ENCODE results near the gene TRIO. TPM values are rescaled to one million over a fixed set of nuclear protein-coding genes. Genes with fewer than 3 reads are reported as not detected.

Gene TRIO
- total RNA-seq, 1 experiment from 2014 or later: 42.1 TPM

GRCh38 chr5:14267991-14268708 is 125.0 kb downstream of the TRIO start:
- peak; percentile 63 for DNase-seq (ENCODE audit: low spot score)
- in situ Hi-C loops (cut with HindIII; ENCODE audit: low sequenced_read_pairs): no loop called here

- peak; percentile 77 for DNase-seq (ENCODE audit: low spot score)
- in situ Hi-C loops (cut with HindIII; ENCODE audit: low sequenced_read_pairs): no loop called here
These were observed 125.6 kb downstream of the TRIO start for GRCh38 chr5:14268738-14269137.

- in situ Hi-C loops (cut with HindIII; ENCODE audit: low sequenced_read_pairs): no loop called here
- peak; percentile 44 for DNase-seq (ENCODE audit: low spot score)
These were observed 126.3 kb downstream of the TRIO start for GRCh38 chr5:14269395-14269794.

- in situ Hi-C loops (cut with HindIII; ENCODE audit: low sequenced_read_pairs): no loop called here
- peak; percentile 92 for DNase-seq (ENCODE audit: low spot score)
These were observed 127.1 kb downstream of the TRIO start for GRCh38 chr5:14270209-14270702.

GRCh38 chr5:14272548-14273205 is 129.5 kb downstream of the TRIO start:
- in situ Hi-C loops (cut with HindIII; ENCODE audit: low sequenced_read_pairs): no loop called here
- DNase-seq (ENCODE audit: low spot score): no peak

GRCh38 chr5:14273207-14273767 is 130.1 kb downstream of the TRIO start:
- in situ Hi-C loops (cut with HindIII; ENCODE audit: low sequenced_read_pairs): no loop called here
- no peak for DNase-seq (ENCODE audit: low spot score)

- no peak for DNase-seq (ENCODE audit: low spot score)
- in situ Hi-C loops (cut with HindIII; ENCODE audit: low sequenced_read_pairs): loop anchor here (25.0 kb wide), 1 partner anchor 289 kb away; no protein-coding TSS in a partner anchor
These were observed 133.2 kb downstream of the TRIO start for GRCh38 chr5:14276380-14276779.

GRCh38 chr5:14277385-14278320 is 134.5 kb downstream of the TRIO start:
- no peak for DNase-seq (ENCODE audit: low spot score)
- in situ Hi-C loops (cut with HindIII; ENCODE audit: low sequenced_read_pairs): loop anchor here (25.0 kb wide), 1 partner anchor 290 kb away; no protein-coding TSS in a partner anchor

- in situ Hi-C loops (cut with HindIII; ENCODE audit: low sequenced_read_pairs): loop anchor here (25.0 kb wide), 1 partner anchor 293 kb away; no protein-coding TSS in a partner anchor
- no peak for DNase-seq (ENCODE audit: low spot score)
These were observed 137.2 kb downstream of the TRIO start for GRCh38 chr5:14280294-14280854.

GRCh38 chr5:14281746-14282181 is 138.6 kb downstream of the TRIO start:
- in situ Hi-C loops (cut with HindIII; ENCODE audit: low sequenced_read_pairs): loop anchor here (25.0 kb wide), 1 partner anchor 294 kb away; no protein-coding TSS in a partner anchor
- no peak for DNase-seq (ENCODE audit: low spot score)

- no peak for DNase-seq (ENCODE audit: low spot score)
- in situ Hi-C loops (cut with HindIII; ENCODE audit: low sequenced_read_pairs): loop anchor here (25.0 kb wide), 1 partner anchor 296 kb away; no protein-coding TSS in a partner anchor
These were observed 140.0 kb downstream of the TRIO start for GRCh38 chr5:14283139-14283538.

- DNase-seq (ENCODE audit: low spot score): no peak
- in situ Hi-C loops (cut with HindIII; ENCODE audit: low sequenced_read_pairs): loop anchor here (25.0 kb wide), 1 partner anchor 297 kb away; no protein-coding TSS in a partner anchor
These were observed 141.4 kb downstream of the TRIO start for GRCh38 chr5:14284392-14285148.

GRCh38 chr5:14286007-14286406 is 142.9 kb downstream of the TRIO start:
- DNase-seq (ENCODE audit: low spot score): no peak
- in situ Hi-C loops (cut with HindIII; ENCODE audit: low sequenced_read_pairs): loop anchor here (25.0 kb wide), 1 partner anchor 299 kb away; no protein-coding TSS in a partner anchor

- DNase-seq (ENCODE audit: low spot score): no peak
- in situ Hi-C loops (cut with HindIII; ENCODE audit: low sequenced_read_pairs): loop anchor here (25.0 kb wide), 1 partner anchor 299 kb away; no protein-coding TSS in a partner anchor
These were observed 143.7 kb downstream of the TRIO start for GRCh38 chr5:14286574-14287421.

GRCh38 chr5:14292766-14293658 is 149.9 kb downstream of the TRIO start:
- no peak for DNase-seq (ENCODE audit: low spot score)
- in situ Hi-C loops (cut with HindIII; ENCODE audit: low sequenced_read_pairs): loop anchor here (25.0 kb wide), 1 partner anchor 306 kb away; no protein-coding TSS in a partner anchor

- DNase-seq (ENCODE audit: low spot score): peak; percentile 73
- in situ Hi-C loops (cut with HindIII; ENCODE audit: low sequenced_read_pairs): loop anchor here (25.0 kb wide), 1 partner anchor 308 kb away; no protein-coding TSS in a partner anchor
These were observed 152.5 kb downstream of the TRIO start for GRCh38 chr5:14295610-14296009.
